Measurements from ENCODE around the gene CHID1.

The CHID1 gene

DNA sequence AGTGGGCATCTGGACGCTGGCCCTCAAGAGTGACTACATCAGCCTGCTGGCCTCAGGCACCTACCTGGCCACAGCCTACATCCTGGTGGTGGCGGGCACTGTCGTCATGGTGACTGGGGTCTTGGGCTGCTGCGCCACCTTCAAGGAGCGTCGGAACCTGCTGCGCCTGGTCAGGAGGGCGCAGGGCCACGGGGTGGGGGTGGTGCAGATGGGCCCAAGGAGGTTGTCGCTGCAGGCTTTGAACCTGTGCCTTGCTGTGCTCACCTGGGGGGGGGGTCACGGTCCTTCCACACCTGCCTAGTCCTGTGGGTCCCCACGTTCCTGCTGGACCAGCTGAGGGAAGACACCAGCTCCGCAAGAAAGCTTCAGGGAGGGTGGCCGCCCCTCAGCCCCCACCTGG is 74.3 kb downstream of the CHID1 start:
- DNase-seq (ENCODE audit: low read depth) = no peak

DNA sequence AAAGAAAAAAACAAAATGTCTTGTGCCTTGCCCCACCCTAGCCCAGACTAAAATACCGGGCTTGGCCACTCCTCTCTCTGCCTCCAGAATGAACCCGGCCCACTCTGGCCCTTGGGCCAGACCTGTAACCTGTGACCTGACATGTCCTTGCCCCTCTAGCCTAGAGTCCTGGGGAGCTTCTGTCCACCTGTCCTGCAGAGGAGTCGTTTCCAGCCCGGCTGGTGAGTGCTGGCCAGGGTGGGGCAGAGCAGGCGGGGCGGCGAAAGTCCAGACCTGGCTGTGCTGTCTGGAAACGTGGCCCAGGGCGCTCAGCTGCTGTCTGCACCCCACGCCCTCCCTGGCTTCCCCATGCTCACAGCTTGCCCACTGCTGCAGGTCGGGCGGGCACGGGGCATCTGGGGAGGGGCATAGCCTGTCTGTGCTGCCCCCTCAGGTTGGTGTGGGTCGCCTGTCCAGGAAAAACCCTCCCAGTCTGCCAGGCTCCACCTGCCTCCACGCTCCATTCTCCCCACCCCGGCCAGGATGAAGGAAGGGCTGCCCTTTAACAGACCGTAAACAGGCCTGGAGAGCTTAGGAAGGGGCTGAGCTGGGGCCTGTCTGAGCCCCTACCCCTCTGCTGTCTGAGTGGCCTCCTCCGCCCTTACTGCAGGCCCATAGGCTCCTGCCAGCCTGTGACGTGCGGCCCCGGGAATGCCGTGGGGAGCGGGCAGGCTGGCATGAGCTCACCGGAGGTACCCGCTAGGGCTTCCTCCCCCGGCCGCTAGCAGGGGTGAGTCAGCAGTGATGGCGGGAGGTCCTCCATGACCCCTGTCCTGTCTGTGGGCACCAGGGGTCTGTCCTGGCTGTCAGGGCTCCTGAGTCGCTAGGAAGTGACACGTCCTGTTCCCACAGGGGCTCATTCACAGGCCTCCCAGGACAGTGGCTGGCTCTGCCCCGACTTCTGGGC is 76.0 kb downstream of the CHID1 start:
- no peak for DNase-seq (ENCODE audit: low read depth)

DNA sequence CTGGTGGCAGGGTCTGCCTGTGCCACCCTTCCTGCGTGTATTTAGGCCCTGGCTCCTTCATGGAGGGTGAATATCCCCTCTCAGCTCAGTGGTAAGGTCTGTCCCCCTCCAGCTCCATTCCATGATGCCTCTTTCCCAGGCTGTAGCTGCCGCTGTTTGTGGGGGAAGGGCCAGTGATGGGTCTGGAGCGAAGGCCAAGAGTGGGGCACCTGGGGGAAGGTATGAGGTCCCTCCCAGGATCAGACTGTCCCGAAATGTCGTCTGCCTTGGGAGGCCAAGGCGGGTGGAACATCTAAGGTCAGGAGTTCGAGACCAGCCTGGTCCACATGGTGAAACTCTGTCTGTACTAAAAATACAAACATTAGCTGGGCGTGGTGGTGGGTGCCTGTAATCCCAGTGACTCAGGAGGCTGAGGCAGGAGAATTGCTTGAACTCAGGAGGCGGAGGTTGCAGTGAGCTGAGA is 76.7 kb downstream of the CHID1 start:
- DNase-seq (ENCODE audit: low read depth) = no peak

DNA sequence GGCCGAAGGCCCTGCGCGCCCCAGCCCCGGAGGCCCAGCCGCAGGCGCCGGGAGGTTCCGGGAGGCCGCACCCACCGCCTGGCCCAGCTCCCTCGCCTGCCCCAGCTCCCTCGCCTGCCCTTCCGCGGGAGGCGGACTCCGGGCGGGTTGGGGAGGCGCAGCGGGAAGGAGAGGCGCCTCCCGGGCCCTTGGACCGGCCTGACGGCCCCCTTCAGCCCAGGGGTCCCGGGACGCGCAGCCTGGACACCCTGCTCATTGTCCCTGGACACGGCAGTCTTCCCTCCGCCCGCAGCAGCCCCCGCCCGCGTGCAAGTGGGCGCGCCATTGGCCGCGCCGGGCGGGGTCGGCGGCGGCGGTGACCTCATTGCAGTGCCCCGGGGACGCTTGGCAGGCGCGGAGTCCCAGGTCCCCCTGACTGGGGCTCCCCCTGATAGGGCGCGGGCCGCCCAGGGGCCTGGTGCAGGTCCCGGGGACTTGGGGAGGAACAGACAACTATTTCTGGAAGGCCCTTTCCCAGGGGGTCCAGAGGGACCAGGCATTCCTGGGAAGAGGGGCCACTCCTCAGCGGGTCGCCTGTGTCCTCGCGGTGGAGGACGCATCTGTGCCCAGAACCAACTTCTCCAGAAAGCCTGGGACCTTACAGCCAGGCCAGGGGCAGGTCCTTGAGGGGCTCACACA is 77.4 kb downstream of the CHID1 start:
- DNase-seq (ENCODE audit: low read depth) = no peak

DNA sequence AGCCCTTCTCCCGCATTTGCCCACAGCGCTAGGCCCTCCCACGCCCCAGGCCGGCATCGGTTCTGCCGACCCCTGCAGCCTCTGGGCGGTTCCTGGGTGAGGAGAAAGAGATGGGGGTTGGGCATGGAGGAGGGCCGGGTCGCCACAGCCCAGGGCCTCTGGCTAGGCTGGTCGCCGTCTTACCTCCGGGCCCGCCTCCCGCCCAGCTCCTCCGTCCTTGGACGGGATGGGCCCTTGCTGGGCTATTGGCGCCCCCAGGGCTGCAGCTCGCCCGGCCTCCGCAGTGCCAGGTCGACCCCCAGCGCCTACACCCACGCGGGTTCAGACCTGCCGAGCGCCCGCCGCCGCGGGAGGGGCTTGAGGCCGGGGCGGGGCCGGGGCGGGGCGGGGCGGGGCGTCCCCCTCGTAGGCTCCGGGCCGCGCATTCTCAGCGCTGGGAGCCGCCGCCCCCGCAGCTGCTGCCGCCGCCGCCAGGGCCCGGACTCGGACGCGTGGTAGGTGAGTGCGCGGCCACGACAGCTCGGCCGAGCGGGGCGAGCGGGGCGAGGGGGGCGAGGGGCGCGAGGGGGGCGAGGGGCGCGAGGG is 78.0 kb downstream of the CHID1 start, which contains the start of gene CD151:
Gene CD151, plus strand, starts transcription at position 424 of the 585 bp plus-strand sequence. CDS start 3,118 bp downstream, outside the sequence.
- no peak for DNase-seq (ENCODE audit: low read depth)

DNA sequence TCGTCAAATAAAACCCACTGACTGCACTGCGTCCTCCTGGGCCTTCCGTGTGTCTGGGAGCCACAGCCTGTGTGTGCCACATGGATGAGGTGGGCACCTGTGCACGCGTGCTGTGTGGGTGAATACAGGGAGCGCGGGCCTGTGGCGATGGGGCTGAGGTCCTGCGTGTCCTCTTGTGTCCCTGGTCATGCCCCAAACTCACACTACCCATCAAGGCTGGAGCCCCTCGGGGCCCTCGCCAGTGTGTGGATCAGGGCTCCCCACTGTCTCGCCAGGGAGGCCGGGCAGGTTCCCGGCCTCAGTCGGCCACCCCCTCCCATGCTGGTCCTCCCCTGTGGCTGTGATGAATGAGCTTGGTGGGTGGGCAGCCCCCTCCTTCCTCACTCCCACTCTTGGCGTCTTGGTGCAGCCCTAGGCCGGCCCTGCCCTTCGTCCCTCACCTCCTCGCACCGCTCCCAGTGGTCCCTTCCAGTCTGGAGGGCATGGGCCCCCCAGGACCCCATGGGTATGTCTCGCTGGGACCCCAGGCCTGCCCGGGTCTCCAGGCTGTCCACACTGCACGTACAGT is 78.6 kb downstream of the CHID1 start:
- no peak for DNase-seq (ENCODE audit: low read depth)

DNA sequence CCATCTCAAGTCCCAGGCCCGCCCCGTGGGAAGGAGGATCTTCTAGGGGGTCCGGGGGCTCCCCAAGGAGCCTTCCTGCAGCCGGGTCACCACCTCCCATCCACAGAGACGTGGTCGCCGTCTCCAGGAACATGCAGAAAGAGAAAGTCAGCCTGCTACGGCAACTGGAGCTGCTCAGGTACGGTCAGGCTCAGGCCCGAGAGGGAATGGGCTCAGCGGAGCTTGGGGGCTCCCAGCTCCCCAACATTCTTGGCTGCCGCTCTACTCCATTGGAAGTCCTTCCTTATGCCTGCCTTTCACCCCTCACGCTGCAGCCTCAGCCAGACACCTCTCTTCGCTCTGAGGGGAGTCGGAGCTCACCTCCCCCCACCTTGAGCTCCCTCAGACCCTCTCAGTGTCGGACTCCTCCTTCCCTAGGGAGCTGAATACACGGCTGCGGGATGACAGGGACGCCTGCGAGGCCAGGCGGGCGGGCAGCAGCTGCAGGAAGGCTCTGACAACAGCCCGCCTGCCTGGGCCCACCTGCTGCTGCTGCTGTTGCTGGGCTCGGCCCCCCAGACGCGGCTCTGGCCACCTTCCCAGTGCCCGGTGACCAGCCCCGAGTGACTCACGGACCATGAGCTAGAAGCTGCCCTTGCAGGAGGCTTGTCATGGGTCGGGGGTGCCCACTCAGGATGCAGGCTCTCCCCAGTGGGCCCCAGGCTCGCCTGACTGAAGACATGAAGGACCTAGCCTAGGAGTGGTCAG is 79.3 kb downstream of the CHID1 start:
- DNase-seq (ENCODE audit: low read depth) = no peak

DNA sequence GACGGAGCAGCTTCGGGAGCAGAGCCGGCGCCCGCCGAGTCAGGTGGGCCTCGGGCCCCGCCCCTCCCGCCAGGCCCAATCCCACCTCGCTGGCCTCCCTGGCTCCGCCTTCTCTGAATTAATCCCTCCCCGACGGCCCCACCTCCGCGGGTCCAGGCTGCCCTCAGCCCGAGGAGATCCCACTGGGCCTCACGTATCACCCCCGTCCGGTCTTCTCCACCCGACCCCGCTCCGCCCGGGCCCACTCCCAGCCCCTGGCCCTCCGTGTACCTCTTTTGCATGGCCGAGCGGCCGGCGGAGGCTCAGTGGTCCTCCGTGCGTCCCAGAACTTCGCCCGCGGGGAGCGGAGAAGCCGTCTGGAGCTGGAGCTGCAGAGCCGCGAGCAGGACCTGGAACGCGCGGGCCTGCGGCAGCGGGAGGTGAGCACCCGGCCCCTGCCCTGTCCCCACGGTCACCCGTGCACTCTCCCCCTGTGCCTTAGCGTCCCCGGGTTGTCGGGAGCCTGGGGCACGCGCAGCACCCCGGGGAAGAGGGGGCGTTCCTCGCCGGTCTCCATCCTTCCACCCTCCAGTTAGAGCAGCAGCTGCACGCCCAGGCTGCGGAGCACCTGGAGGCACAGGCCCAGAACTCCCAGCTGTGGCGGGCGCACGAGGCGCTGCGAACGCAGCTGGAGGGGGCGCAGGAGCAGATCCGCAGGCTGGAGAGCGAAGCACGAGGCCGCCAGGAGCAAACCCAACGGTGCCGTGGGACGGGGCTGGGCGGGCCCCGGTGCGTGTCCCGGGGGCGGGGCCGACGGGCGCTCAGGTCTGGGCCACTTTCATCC is 80.1 kb downstream of the CHID1 start:
- DNase-seq (ENCODE audit: low read depth) = no peak

DNA sequence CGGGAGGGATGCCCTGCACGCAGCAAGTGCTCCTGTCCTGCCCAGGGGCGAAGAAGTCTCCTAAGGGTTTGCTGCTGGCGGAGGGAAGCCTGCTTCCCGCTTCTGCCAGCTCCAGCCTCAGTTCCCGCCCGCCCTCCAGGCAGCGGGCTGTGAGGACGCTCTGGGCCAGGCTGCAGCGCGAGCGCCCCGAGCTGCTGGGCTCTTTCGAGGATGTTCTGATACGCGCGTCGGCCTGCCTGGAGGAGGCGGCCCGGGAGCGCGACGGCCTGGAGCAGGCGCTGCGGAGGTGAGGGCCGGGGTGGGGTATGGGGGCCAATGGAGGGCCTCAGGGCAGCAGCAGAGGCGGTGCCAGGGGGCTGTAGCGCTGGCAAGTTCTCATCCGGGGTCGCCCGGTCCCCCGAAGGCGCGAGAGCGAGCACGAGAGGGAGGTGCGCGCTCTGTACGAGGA is 80.7 kb downstream of the CHID1 start:
- no peak for DNase-seq (ENCODE audit: low read depth)

DNA sequence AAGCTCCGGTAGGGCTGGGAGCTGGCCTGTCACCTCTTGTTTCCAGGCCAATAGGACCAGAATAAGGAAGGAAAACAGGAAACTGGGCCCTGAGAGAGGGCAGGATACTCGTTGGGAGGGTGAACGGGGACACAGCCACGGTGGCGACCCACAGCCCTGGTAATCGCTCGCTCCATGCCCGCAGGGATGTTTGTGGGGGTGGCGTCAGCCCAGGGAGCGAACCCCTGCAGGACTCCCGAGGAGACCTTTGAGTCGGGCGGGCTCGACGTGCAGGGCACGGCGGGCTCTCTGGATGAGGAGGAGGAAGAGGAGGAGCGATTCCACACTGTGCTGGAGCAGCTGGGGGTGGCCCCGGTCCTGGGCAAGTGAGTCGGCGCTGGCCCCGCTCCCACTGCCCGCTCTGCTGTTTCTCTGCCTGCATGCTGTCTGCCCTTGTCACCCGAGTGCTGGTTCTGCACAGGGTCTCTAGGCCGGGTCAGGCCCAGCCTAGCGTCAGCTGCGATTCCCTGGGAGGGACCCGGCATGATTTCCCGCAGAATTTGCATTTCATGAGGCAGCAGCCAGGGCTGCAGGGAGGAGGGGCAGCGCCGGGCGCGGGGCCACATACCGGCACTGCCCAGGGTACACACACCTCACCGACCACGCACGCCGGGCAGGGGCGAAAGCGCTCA is 81.3 kb downstream of the CHID1 start:
- no peak for DNase-seq (ENCODE audit: low read depth)

DNA sequence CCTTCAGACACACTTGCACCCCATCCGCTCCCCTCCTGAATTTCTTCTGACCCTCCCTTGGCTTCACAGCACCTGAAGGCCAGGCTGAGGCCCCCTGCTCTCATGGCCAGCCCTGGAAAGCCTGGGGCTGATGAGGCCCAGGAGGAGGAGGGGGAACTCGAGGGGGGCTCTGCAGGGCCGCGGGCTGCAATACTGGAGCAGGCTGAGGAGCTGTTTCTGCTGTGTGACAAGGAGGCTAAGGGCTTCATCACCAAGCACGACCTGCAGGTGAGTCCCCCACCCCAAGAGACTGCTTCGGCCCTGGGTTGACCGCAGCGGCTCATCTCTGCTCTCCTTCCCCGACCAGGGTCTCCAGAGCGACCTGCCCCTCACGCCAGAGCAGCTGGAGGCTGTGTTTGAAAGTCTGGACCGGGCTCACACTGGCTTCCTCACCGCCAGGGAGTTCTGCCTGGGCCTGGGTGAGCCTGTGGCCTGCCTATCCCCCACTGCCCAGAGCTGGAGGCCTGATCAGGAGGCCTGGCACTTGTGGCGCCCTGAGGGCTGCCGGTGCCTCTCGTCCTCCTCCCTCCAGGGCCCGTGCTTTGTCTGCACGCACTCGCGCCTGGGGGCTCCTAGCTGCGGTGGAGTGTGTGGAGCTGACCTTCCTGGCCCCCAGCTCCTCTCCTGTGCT is 82.0 kb downstream of the CHID1 start:
- no peak for DNase-seq (ENCODE audit: low read depth)

DNA sequence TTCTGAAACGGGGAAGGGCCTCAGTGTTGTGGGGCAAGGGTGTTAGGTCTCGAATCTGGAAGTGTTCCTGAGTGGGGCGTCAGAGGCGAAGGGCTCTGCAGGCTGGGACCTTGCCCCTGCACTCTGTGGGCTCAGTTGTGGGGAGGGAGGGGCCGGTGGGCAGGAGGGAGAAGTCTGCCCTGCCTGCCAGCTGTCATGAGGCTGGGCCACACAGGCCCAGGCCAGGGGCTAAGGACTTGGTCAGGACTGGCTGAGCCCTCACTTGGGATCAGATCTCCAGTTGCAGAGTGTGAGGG is 82.8 kb downstream of the CHID1 start, which contains the start of gene CRACR2B:
Gene CRACR2B, plus strand, starts transcription at position 23 of the 296 bp plus-strand sequence. CDS start 689 bp downstream, outside the sequence.
- DNase-seq (ENCODE audit: low read depth) = no peak

DNA sequence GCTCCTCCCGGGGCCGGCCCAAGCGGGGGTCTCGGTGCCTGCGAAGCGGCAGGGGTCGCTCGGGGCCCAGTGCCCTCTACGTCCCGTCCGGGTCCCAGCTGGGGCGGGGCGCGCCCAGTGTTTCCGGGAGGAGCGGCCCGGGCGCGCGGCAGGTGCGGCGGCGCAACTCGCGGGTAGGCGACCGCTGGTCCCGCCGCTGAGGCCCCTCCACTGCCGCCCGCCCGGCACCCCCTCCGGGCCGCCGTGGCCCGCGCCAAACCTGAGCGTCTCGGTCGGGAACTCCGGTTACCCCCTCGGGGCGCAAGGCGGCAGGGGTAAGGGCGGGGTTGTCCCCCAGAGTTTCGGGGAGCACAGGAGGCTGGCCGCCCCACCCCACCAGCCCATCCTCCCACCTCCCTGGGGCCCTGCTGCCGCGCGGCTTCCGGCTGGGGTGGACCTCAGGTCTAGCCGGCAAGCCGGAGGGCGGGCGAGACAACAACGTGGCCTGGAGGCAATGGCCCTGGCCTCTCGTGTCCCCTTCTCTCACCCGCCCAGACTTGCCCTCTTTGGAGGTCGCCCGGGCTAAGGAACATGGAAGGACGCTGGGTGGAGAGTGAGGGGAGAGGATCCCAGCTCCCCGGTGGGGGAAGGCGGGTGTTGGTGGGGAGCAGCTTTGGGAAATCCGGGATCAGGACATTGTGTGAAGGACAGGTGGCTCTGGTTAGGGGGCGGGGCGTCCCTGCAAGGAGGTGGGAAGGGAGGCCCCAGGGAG is 83.3 kb downstream of the CHID1 start:
- no peak for DNase-seq (ENCODE audit: low read depth)

DNA sequence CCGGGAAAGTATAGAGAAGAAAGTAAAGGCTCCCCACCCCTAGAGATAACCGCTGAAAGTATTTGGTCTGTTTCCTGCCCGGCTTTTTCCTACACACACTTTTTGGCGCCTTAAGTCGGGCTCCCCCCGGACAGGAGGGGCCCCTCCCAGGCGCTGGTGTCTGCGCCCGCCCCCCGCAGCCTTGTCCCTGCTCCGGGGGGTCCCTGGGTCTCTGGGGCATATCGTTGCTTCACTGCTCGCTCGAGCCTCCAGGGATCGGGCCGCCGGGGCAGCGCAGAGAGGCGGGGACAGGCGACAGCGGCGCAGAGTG is 83.8 kb downstream of the CHID1 start:
- DNase-seq (ENCODE audit: low read depth) = no peak

DNA sequence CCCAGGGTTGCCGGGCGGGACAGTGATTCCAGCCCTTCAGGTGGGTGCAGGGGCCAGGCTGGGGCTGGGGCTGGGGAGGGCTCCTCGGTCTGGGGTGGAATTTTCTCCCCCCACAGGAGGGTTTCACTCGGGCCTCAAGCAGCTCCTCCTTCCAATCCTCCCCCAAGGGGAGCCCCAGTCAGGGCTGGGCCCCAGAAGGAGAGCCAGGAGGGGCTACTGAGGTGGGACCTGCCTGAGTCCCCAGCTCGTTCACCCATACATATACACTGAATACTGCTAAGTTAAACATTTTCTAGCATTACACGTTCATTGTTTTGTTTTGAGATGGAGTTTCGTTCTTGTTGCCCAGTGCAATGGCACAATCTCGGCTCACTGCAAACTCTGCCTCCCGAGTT is 84.4 kb downstream of the CHID1 start:
- DNase-seq (ENCODE audit: low read depth) = no peak

DNA sequence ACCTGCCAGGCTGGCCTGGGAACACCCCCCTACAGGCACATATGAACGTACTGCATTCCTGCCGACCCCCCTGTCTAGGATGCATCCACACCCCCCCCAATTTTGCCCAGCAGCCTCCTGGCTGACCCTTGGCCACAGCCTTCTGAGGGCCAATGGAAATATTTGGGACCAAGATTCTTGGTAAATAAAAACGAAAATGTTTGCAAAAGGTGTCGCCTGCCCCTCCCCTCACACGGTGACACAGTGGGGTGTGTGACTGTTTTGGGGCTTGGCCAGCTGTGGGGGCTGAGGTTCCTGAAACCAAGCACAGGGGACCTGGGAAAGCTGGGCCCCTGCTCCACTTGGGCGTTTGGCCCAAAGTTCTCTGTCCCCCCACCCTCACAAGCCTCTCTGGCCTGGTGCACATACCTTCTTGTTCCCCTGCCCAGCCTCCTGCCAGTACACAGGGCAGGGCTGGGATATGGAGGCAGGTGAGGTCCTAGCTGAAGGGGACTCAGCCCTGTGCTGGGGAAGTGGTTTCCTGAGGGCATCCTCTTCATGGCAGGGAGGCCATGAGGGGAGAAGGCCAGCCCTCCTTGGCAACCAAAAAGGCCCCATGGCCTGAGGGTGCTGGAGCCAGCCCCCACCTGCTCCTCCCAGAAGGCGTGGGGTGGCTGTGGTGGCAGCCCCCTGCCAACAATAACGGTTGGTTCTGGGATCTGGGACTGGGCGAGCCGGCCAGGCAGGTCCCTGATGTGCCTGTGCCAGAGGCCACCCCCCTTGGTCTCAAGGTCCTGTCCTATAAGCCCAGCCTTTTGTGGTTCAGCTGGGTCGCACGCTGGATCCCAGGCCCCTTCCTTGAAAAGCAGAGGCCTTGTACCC is 85.0 kb downstream of the CHID1 start:
- no peak for DNase-seq (ENCODE audit: low read depth)

DNA sequence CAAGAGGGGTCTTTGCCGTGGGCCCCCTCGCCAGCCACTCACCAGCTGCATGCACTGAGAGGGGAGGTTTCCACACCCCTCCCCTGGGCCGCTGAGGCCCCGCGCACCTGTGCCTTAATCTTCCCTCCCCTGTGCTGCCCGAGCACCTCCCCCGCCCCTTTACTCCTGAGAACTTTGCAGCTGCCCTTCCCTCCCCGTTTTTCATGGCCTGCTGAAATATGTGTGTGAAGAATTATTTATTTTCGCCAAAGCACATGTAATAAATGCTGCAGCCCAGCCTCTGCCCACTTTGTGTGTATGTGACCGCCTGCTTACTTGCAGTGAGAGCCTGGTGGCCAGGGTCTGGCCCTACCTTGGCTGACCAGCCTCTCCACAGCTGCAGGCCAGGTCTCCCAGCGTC is 85.7 kb downstream of the CHID1 start:
- DNase-seq (ENCODE audit: low read depth) = no peak

DNA sequence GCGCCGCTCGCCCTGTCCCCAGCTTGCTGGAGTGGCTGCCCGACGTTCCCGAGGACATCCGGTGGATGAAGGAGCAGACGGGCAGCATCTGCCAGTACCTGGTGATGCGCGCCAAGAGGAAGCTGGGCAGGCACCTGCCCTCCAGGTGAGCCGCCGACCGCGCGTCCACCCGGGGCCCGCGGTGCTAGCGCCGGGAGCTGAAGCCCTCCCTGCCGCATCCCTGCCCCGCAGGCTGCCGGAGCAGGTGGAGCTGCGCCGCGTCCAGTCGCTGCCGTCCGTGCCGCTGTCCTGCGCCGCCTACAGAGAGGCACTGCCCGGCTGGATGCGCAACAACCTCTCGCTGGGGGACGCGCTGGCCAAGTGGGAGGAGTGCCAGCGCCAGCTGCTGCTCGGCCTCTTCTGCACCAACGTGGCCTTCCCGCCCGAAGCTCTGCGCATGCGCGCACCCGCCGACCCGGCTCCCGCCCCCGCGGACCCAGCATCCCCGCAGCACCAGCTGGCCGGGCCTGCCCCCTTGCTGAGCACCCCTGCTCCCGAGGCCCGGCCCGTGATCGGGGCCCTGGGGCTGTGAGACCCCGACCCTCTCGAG is 86.2 kb downstream of the CHID1 start:
- no peak for DNase-seq (ENCODE audit: low read depth)

Measured in stimulated activated CD8-positive, alpha-beta memory T cell treated with anti-CD3 and anti-CD28 coated beads, Interleukin-7, amount 100 ng/mL, for 24 hours (primary cell).